ENCODE results near the gene SPO11.

The SPO11 gene

GRCh38 chr20:57312138-57312537 lies 17.5 kb upstream of the SPO11 start:
- Histone ChIP-seq H3K27me3 (peaks cover 66% of the 10 kb centered on the region), H3K4me3 (ENCODE audit: low read depth in 1 of 2, low read length in 1 of 2) (no peak overlapping the region), H3K36me3 (no peaks in the 10 kb centered on the region), H3K9me3 (no peaks in the 10 kb centered on the region), H3K27ac (no peak overlapping the region), H3K4me1 (ENCODE audit: control insufficient read depth in 1 of 2, insufficient read depth in 1 of 2, low read depth in 1 of 2, low read length in 1 of 2) (no peaks in the 10 kb centered on the region)
- no peak for TF ChIP-seq CTCF (IDR thresholded peaks at IDR 0.05)

GRCh38 chr20:57313230-57313629 lies 16.4 kb upstream of the SPO11 start:
- Histone ChIP-seq H3K27ac (no peak overlapping the region), H3K4me1 (ENCODE audit: control insufficient read depth in 1 of 2, insufficient read depth in 1 of 2, low read depth in 1 of 2, low read length in 1 of 2) (no peaks in the 10 kb centered on the region), H3K36me3 (no peaks in the 10 kb centered on the region), H3K27me3 (peaks cover 59% of the 10 kb centered on the region), H3K9me3 (no peaks in the 10 kb centered on the region), H3K4me3 (ENCODE audit: low read depth in 1 of 2, low read length in 1 of 2) (no peak overlapping the region)
- TF ChIP-seq CTCF (IDR thresholded peaks at IDR 0.05) = no peak

GRCh38 chr20:57313951-57314350 lies 15.7 kb upstream of the SPO11 start:
- TF ChIP-seq CTCF (IDR thresholded peaks at IDR 0.05) = no peak
- H3K27me3 ChIP-seq = peaks cover 59% of the 10 kb centered on the region
- no peaks in the 10 kb centered on the region for H3K4me1 ChIP-seq (ENCODE audit: control insufficient read depth in 1 of 2, insufficient read depth in 1 of 2, low read depth in 1 of 2, low read length in 1 of 2)
- H3K27ac ChIP-seq = no peak overlapping the region
- H3K4me3 ChIP-seq (ENCODE audit: low read depth in 1 of 2, low read length in 1 of 2) = no peak overlapping the region
- no peaks in the 10 kb centered on the region for H3K9me3 ChIP-seq
- no peaks in the 10 kb centered on the region for H3K36me3 ChIP-seq

GRCh38 chr20:57315083-57315975 lies 14.3 kb upstream of the SPO11 start:
- no peak overlapping the region for H3K27ac ChIP-seq
- H3K36me3 ChIP-seq = no peaks in the 10 kb centered on the region
- no peaks in the 10 kb centered on the region for H3K9me3 ChIP-seq
- TF ChIP-seq CTCF (IDR thresholded peaks at IDR 0.05) = no peak
- peaks cover 62% of the 10 kb centered on the region for H3K27me3 ChIP-seq
- H3K4me1 ChIP-seq (ENCODE audit: control insufficient read depth in 1 of 2, insufficient read depth in 1 of 2, low read depth in 1 of 2, low read length in 1 of 2) = no peaks in the 10 kb centered on the region
- no peak overlapping the region for H3K4me3 ChIP-seq (ENCODE audit: low read depth in 1 of 2, low read length in 1 of 2)

GRCh38 chr20:57315976-57316480 lies 13.6 kb upstream of the SPO11 start:
- Histone ChIP-seq H3K36me3 (no peaks in the 10 kb centered on the region), H3K4me3 (ENCODE audit: low read depth in 1 of 2, low read length in 1 of 2) (no peak overlapping the region), H3K9me3 (no peaks in the 10 kb centered on the region), H3K4me1 (ENCODE audit: control insufficient read depth in 1 of 2, insufficient read depth in 1 of 2, low read depth in 1 of 2, low read length in 1 of 2) (no peaks in the 10 kb centered on the region), H3K27ac (no peak overlapping the region), H3K27me3 (peaks cover 63% of the 10 kb centered on the region)
- no peak for TF ChIP-seq CTCF (IDR thresholded peaks at IDR 0.05)
